IgD-negative memory B cell (primary cell): ENCODE results near the gene IGF2. TPM values are rescaled to one million over a fixed set of nuclear protein-coding genes. Genes with fewer than 3 reads are reported as not detected.
"Not testable (repeated sequence)": the region's sequence is repeated elsewhere in the genome, so short reads cannot be mapped to it uniquely, and the experiment has no call there.

Experiments used
- H3K27ac Mint-ChIP-seq, 3 donors: one replicate each; pipeline ENCODE4 v1.8.0; 2020 to 2022; ENCODE audit warnings: mild to moderate bottlenecking in 3 of 3, mixed read lengths in 3 of 3, moderate library complexity in 1 of 3
- H3K27me3 Mint-ChIP-seq: one replicate; pipeline ENCODE4 v1.8.0; 2021; ENCODE audit warnings: mixed read lengths
- H3K36me3 Mint-ChIP-seq: one replicate; pipeline ENCODE4 v1.8.0; 2020; ENCODE audit warnings: mild to moderate bottlenecking, mixed read lengths
- H3K4me1 Mint-ChIP-seq, 3 donors: one replicate each; pipeline ENCODE4 v1.8.0; 2020 to 2022; ENCODE audit warnings: mixed read lengths in 3 of 3, mild to moderate bottlenecking in 1 of 3
- H3K4me3 Mint-ChIP-seq, 4 donors: one replicate each; pipeline ENCODE4 v1.8.0; 2020 to 2022; ENCODE audit warnings: mild to moderate bottlenecking in 4 of 4, mixed read lengths in 4 of 4, moderate library complexity in 3 of 4
- H3K9me3 Mint-ChIP-seq, 3 donors: one replicate each; pipeline ENCODE4 v1.8.0; 2020 to 2021; ENCODE audit warnings: mixed read lengths in 3 of 3, mild to moderate bottlenecking in 1 of 3
- polyA plus RNA-seq: library from polyadenylated mRNA; unstranded; fragments of 300-500 nt; fragmentation: Illumina TruSeq; gene quantifications from one replicate; pipeline ENCODE4 v1.2.3, GENCODE V29; 2021

The IGF2 gene
- polyA plus RNA-seq, 1 donor from 2014 or later = not detected

DNA sequence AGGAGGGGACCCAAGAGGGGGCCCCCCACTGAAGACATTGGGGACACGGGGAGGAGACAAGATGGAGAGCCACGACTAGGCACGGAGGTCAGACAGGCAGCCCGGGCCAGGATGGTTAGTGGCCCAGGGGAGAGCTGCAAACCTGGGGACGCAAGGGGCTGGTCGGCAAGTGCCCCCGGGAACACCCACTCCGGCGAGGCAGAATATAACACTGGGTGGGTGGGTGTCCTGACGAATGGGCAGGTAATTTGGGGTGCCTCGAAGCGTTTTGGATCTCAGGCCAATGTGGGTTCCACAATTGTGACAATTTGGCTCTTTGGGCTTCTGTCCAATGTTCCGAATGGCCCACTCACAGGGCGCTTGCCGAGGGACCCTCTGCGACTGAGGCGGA, 9.9 kb downstream of the IGF2 start:
- no peak overlapping the region for H3K27ac Mint-ChIP-seq
- peaks cover 1 to 5% (median 2%) of the 10 kb centered on the region in 3 donors for H3K9me3 Mint-ChIP-seq
- peaks cover 11% of the 10 kb centered on the region for H3K27me3 Mint-ChIP-seq
- peaks cover 0 to 2% (median 0%) of the 10 kb centered on the region in 3 donors for H3K4me1 Mint-ChIP-seq
- no peak overlapping the region for H3K4me3 Mint-ChIP-seq
- H3K36me3 Mint-ChIP-seq = peaks cover 3% of the 10 kb centered on the region

GRCh38 chr11:2128511-2129307, 10.5 kb downstream of the IGF2 start:
- peak overlapping the region in 1 of 3 donors; percentile 62 for H3K27ac Mint-ChIP-seq
- H3K27me3 Mint-ChIP-seq = peaks cover 9% of the 10 kb centered on the region
- H3K9me3 Mint-ChIP-seq = peaks cover 1 to 5% (median 2%) of the 10 kb centered on the region in 3 donors
- peaks cover 3% of the 10 kb centered on the region for H3K36me3 Mint-ChIP-seq
- peaks cover 0 to 2% (median 0%) of the 10 kb centered on the region in 3 donors for H3K4me1 Mint-ChIP-seq
- H3K4me3 Mint-ChIP-seq = no peak overlapping the region

GRCh38 chr11:2128130-2128510, 11.1 kb downstream of the IGF2 start:
- Mint-ChIP-seq H3K36me3 (peaks cover 3% of the 10 kb centered on the region), H3K27me3 (peaks cover 5% of the 10 kb centered on the region), H3K9me3 (peaks cover 1 to 5% (median 2%) of the 10 kb centered on the region in 3 donors), H3K27ac (no peak overlapping the region), H3K4me1 (peaks cover 0 to 2% (median 0%) of the 10 kb centered on the region in 3 donors), H3K4me3 (no peak overlapping the region)

- Mint-ChIP-seq H3K27ac (no peak overlapping the region), H3K4me1 (peaks cover 0 to 2% (median 0%) of the 10 kb centered on the region in 3 donors), H3K27me3 (peaks cover under 1% of the 10 kb centered on the region), H3K36me3 (peaks cover 3% of the 10 kb centered on the region), H3K9me3 (peaks cover 1 to 5% (median 2%) of the 10 kb centered on the region in 3 donors), H3K4me3 (peak overlapping the region in 1 of 4 donors; percentile 73)
Measured at GRCh38 chr11:2127482-2128129, 11.6 kb downstream of the IGF2 start.

GRCh38 chr11:2126520-2127085, 12.6 kb downstream of the IGF2 start:
- Mint-ChIP-seq H3K4me3 (no peak overlapping the region), H3K36me3 (peaks cover 4% of the 10 kb centered on the region), H3K4me1 (peaks cover 0 to 2% (median 0%) of the 10 kb centered on the region in 3 donors), H3K27me3 (no peaks in the 10 kb centered on the region), H3K9me3 (peaks cover 0 to 5% (median 1%) of the 10 kb centered on the region in 3 donors), H3K27ac (no peak overlapping the region)

- not testable (repeated sequence) for H3K4me1 Mint-ChIP-seq, H3K4me3 Mint-ChIP-seq, H3K36me3 Mint-ChIP-seq, H3K27me3 Mint-ChIP-seq, H3K9me3 Mint-ChIP-seq
- H3K27ac Mint-ChIP-seq = peak overlapping the region in 1 of 3 donors; percentile 11
Measured at GRCh38 chr11:2124736-2125484, 14.3 kb downstream of the IGF2 start.

DNA sequence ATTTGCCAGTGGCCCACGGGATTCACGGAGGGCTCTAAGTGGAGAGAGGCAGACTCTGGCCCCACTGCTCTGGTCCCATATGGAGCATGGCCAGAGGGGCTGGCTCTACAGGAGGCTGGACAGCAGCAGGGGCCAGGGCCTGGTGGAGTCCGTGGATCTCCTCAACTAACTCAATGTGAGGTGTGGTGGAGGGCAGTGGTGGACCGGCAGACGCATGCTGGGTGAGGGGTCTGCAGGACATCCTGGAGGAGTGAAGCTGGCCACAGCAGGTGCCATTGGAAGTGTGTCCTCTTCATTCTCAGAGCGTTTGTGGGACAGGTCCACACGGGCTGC, 15.6 kb downstream of the IGF2 start:
- peaks cover 1% of the 10 kb centered on the region for H3K36me3 Mint-ChIP-seq
- H3K4me1 Mint-ChIP-seq = peaks cover 0 to 2% (median 0%) of the 10 kb centered on the region in 3 donors
- peak overlapping the region in 1 of 4 donors; percentile 25 for H3K4me3 Mint-ChIP-seq
- H3K9me3 Mint-ChIP-seq = no peaks in the 10 kb centered on the region
- no peak overlapping the region for H3K27ac Mint-ChIP-seq
- peaks cover 12% of the 10 kb centered on the region for H3K27me3 Mint-ChIP-seq

DNA sequence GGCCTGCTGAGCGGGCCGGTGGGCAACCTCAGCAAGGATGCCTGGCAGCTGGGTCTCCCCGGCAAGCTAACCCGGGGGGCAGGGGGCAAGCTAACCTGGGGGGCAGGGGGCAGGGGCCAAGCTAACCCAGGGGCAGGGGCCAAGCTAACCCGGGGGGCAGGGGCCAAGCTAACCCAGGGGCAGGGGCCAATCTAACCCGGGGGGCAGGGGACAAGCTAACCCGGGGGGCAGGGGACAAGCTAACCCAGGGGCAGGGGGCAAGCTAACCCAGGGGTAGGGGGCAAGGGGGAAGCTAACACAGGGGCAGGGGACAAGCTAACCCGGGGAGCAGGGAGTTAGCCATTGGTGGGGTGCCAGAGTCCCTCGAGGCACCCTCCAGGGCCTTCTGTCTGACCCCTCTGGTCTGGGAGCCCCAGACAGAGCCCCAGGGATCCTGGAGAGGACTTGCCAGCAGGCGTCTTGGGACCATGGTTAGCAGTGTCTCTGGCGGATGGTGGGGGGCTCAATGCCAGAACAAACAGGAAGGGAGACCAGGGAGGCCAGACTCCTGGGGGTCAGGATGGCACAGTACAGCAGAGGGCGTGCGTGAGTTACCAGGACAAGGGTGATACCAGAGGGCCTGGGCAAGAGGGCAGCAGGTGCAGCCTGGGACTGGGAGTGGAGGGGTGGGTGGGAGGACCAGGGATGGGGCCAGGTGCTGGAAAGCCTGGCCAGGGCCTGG, 16.1 kb downstream of the IGF2 start:
- peaks cover 1% of the 10 kb centered on the region for H3K36me3 Mint-ChIP-seq

DNA sequence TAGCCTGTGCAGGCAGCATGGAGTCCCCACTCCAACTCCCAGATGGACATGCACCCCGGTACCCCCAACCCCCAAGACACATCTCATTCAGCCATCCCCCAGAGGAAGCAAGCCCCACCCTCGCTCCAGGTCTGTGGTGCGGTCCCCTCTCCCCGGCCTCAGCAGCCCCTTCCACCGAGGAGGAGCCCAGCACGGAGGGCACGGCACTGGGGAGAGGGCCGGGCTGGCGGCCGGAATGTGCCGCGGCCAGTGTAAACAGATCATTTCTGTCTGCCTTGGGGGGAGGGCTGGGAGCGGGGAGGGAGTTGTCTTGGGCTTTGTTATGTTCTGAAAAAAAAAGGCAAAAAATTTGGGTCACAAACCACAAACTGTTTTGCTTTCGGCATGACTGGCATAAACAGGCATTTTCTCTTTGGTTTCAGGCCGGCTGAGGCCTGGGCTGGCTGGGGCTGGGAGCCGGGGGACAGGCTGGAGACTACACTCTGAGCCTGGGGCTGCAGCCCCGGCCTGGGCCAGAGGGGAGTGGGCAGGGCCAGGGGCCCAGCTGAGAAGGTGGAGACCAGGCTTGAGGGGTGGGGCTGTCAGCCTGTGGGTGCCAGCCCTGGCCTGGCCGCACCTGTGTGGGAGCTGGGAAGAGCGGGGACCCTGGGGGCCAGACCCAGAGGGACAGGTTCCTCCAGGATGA, 16.8 kb downstream of the IGF2 start:
- H3K27ac Mint-ChIP-seq = no peak overlapping the region
- peaks cover 0 to 2% (median 0%) of the 10 kb centered on the region in 3 donors for H3K9me3 Mint-ChIP-seq
- peaks cover 3% of the 10 kb centered on the region for H3K36me3 Mint-ChIP-seq
- H3K4me3 Mint-ChIP-seq = no peak overlapping the region
- peaks cover 12% of the 10 kb centered on the region for H3K27me3 Mint-ChIP-seq
- H3K4me1 Mint-ChIP-seq = peaks cover 0 to 2% (median 0%) of the 10 kb centered on the region in 3 donors

More for the DNA sequence above, 16.1 kb downstream of the IGF2 start:
- H3K4me3 Mint-ChIP-seq = no peak overlapping the region
- H3K27ac Mint-ChIP-seq = no peak overlapping the region
- no peaks in the 10 kb centered on the region for H3K9me3 Mint-ChIP-seq
- H3K4me1 Mint-ChIP-seq = peaks cover 0 to 2% (median 0%) of the 10 kb centered on the region in 3 donors
- H3K27me3 Mint-ChIP-seq = peaks cover 12% of the 10 kb centered on the region

DNA sequence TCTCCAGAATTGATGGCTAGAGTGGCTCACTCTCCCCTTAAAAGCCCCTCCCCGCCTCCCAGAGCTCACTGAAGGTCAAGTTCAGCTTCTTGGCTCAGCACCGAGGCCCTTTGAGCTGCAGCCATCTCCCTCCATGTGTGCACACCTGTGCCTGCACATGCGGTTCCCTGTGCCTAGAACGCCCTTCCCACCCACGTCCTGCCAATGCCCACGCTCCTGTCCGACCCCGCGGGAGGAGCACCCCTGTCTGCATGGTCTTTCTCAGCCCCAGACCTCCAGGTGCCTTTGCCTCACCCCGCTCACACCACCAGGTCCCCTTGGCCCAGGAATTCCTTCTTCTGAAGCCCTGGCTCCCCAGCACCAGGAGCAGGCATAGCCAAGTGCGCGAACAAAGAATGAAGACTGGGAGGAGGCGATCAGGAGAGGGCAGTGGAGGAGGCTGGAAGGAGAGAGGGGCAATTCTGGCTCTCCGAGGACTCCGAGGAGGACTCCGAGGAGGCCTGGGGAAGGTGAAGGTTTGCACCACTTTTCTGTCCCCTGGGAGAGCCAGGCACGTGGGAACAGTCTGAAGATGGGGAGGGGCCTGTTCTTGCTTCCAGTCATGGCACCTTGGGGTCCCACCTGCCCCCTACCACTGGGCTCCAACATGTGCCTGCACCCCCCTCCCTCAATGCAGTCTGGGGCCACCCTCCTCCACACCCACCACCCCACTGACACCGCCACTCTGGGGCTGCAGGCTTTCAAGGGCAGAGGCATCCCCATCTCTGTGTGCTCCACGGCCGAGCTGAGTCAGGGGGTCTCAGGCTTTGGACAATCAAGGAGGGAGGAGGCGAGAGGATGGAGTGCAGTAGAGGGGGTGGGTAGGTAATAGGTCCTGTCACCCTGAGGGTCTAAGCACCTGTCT, 17.7 kb downstream of the IGF2 start:
- H3K9me3 Mint-ChIP-seq = peaks cover 0 to 2% (median under 1%) of the 10 kb centered on the region in 3 donors
- H3K27me3 Mint-ChIP-seq = peaks cover 13% of the 10 kb centered on the region

DNA sequence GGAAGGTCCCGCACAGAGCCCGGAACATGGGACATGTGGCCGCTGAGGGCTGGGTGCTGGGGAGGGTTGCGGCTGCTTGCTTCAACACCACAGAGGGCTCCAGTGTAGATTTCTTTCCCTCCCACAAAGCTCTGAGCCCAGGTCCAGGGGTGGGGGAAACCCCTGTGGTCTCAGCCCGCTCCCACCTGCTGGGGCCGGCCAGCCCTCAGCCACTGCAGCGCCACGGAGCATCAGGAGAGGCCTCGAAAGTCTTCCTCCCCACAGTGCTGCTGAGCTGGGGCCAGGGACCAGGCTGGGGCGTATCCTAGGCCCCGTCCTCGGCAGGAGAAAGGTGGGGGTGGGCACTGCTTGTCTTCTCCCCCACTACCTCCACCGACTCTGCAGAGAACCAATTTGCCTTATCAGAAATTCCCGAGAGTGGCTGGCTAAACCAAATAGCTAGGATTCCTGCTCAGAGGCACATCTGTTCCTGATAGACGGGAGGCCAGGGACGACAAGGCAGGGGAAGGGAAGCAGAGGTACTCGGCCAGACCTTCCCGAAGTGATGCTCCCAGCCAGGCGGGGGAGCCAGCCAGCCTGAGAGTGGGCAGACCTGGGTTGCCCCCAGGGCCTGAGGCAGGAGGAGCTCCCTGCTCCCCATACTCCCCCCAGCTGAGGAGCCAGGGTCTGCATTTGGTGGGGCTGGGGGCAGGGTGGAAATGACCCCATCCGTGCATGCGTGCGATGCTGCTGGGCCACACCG, 18.7 kb downstream of the IGF2 start:
- Mint-ChIP-seq H3K4me1 (no peaks in the 10 kb centered on the region), H3K9me3 (peaks cover 0 to 2% (median 2%) of the 10 kb centered on the region in 3 donors), H3K4me3 (no peak overlapping the region), H3K36me3 (peaks cover 3% of the 10 kb centered on the region), H3K27me3 (peaks cover 14% of the 10 kb centered on the region), H3K27ac (no peak overlapping the region)

More for the DNA sequence above, 17.7 kb downstream of the IGF2 start:
- H3K36me3 Mint-ChIP-seq = peaks cover 3% of the 10 kb centered on the region
- no peak overlapping the region for H3K4me3 Mint-ChIP-seq
- H3K4me1 Mint-ChIP-seq = no peaks in the 10 kb centered on the region
- H3K27ac Mint-ChIP-seq = no peak overlapping the region

GRCh38 chr11:2118677-2119076, 20.5 kb downstream of the IGF2 start:
- Mint-ChIP-seq H3K9me3 (peaks cover 0 to 2% (median 2%) of the 10 kb centered on the region in 3 donors), H3K36me3 (peaks cover 3% of the 10 kb centered on the region), H3K4me1 (no peaks in the 10 kb centered on the region), H3K4me3 (no peak overlapping the region), H3K27me3 (peaks cover 16% of the 10 kb centered on the region), H3K27ac (no peak overlapping the region)
